Caki2 (cell line): ENCODE data around the gene GRM7. TPM values are rescaled to one million over a fixed set of nuclear protein-coding genes. Genes with fewer than 3 reads are reported as not detected.

ENCODE experiments used
- DNase-seq: peaks from one replicate; pipeline ENCODE4 v3.0.0-alpha.2; 2015; ENCODE audit warnings: low read depth
- in situ Hi-C: cut with HindIII; loops from 2 replicates; pipeline ENCODE4 v1.10.0; 2016; ENCODE audit warnings: low sequenced_read_pairs, low pct_unique_long_range_greater_than_20kb, mixed read lengths
- total RNA-seq: library from RNA; depleted of rRNA; stranded (reverse); fragments of >200 nt; shearing (Covaris generic); gene quantifications from 2 replicates; pipeline ENCODE4 v1.2.3, GENCODE V29; 2014; ENCODE audit warnings: low replicate concordance

The GRM7 gene
- total RNA-seq, 1 experiment from 2014 or later = not detected

GRCh38 chr3:7203969-7204847 is 343.3 kb downstream of the GRM7 start:
- no peak for DNase-seq
- in situ Hi-C loops = no loop called here

GRCh38 chr3:7204848-7205156 is 343.9 kb downstream of the GRM7 start:
- in situ Hi-C loops = no loop called here
- peak; percentile 81 for DNase-seq

- peak; percentile 54 for DNase-seq
- in situ Hi-C loops = no loop called here
Measured at GRCh38 chr3:7205535-7205934, 344.6 kb downstream of the GRM7 start.

GRCh38 chr3:7205962-7206361 is 345.0 kb downstream of the GRM7 start:
- in situ Hi-C loops = no loop called here
- no peak for DNase-seq

- in situ Hi-C loops = no loop called here
- DNase-seq = no peak
Measured at GRCh38 chr3:7207125-7207524, 346.2 kb downstream of the GRM7 start.

- DNase-seq = no peak
- in situ Hi-C loops = no loop called here
Measured at GRCh38 chr3:7207928-7208327, 347.0 kb downstream of the GRM7 start.

GRCh38 chr3:7209098-7209497 is 348.2 kb downstream of the GRM7 start:
- in situ Hi-C loops = no loop called here
- DNase-seq = no peak

- no peak for DNase-seq
- in situ Hi-C loops = no loop called here
Measured at GRCh38 chr3:7211740-7212139, 350.8 kb downstream of the GRM7 start.

GRCh38 chr3:7215706-7216105 is 354.8 kb downstream of the GRM7 start:
- in situ Hi-C loops = no loop called here
- no peak for DNase-seq

GRCh38 chr3:7226393-7226792 is 365.5 kb downstream of the GRM7 start:
- in situ Hi-C loops = no loop called here
- DNase-seq = no peak

- in situ Hi-C loops = no loop called here
- no peak for DNase-seq
Measured at GRCh38 chr3:7238565-7239295, 377.8 kb downstream of the GRM7 start.

- in situ Hi-C loops = no loop called here
- peak; percentile 2 for DNase-seq
Measured at GRCh38 chr3:7241584-7242302, 380.8 kb downstream of the GRM7 start.

GRCh38 chr3:7242303-7242635 is 381.4 kb downstream of the GRM7 start:
- DNase-seq = no peak
- in situ Hi-C loops = no loop called here

GRCh38 chr3:7249493-7250076 is 388.7 kb downstream of the GRM7 start:
- DNase-seq = no peak
- in situ Hi-C loops = no loop called here

- DNase-seq = no peak
- in situ Hi-C loops = no loop called here
Measured at GRCh38 chr3:7254251-7254650, 393.3 kb downstream of the GRM7 start.

GRCh38 chr3:7260975-7261374 is 400.1 kb downstream of the GRM7 start:
- no peak for DNase-seq
- in situ Hi-C loops = no loop called here

GRCh38 chr3:7263347-7264195 is 402.7 kb downstream of the GRM7 start:
- in situ Hi-C loops = no loop called here
- DNase-seq = no peak

- in situ Hi-C loops = no loop called here
- DNase-seq = no peak
Measured at GRCh38 chr3:7264196-7264526, 403.2 kb downstream of the GRM7 start.
